Measurements from ENCODE around the gene BAD. TPM values are rescaled to one million over a fixed set of nuclear protein-coding genes. Genes with fewer than 3 reads are reported as not detected.

The BAD gene
- total RNA-seq, 1 experiment from 2014 or later, result 50.5 TPM

DNA sequence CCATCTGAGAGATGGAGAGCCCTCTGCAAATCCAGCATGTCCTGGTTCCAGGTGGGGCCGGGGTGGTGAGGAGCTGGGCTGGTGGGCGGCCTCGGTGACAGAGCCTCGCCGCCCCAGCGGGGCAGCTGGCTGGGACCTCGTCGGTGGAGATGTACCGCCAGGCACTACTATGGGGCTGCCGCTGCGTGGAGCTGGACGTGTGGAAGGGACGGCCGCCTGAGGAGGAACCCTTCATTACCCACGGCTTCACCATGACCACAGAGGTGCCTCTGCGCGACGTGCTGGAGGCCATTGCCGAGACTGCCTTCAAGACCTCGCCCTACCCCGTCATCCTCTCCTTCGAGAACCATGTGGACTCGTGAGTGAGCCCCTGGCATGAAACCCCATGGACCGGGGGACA, 26.1 kb downstream of the BAD start:
- Mint-ChIP-seq H3K36me3 (ENCODE audit: insufficient read depth, unreplicated experiment) (peaks cover 49% of the 10 kb centered on the region), H3K27me3 (ENCODE audit: insufficient read depth, unreplicated experiment) (no peaks in the 10 kb centered on the region), H3K4me1 (ENCODE audit: low read depth, unreplicated experiment) (peaks cover 8% of the 10 kb centered on the region), H3K4me3 (ENCODE audit: unreplicated experiment) (no peak overlapping the region), H3K9me3 (ENCODE audit: unreplicated experiment) (no peaks in the 10 kb centered on the region), H3K27ac (ENCODE audit: unreplicated experiment) (no peak overlapping the region)
- intact Hi-C loops (cut with micrococcal nuclease; ENCODE audit: unreplicated experiment), result no loop called here
- no peaks in the 10 kb centered on the region for H3K4me1 ChIP-seq
- TF ChIP-seq, protein P1, sequence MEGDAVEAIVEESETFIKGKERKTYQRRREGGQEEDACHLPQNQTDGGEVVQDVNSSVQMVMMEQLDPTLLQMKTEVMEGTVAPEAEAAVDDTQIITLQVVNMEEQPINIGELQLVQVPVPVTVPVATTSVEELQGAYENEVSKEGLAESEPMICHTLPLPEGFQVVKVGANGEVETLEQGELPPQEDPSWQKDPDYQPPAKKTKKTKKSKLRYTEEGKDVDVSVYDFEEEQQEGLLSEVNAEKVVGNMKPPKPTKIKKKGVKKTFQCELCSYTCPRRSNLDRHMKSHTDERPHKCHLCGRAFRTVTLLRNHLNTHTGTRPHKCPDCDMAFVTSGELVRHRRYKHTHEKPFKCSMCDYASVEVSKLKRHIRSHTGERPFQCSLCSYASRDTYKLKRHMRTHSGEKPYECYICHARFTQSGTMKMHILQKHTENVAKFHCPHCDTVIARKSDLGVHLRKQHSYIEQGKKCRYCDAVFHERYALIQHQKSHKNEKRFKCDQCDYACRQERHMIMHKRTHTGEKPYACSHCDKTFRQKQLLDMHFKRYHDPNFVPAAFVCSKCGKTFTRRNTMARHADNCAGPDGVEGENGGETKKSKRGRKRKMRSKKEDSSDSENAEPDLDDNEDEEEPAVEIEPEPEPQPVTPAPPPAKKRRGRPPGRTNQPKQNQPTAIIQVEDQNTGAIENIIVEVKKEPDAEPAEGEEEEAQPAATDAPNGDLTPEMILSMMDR (IDR thresholded peaks at IDR 0.05; ENCODE audit: insufficient read depth in 1 of 2, low read depth in 1 of 2, low read length in 1 of 2, severe bottlenecking in 1 of 2, unreplicated experiment in 1 of 2), result no peak
- DNase-seq, result no peak
- no peaks in the 10 kb centered on the region for H3K9me3 ChIP-seq
- peaks cover 4% of the 10 kb centered on the region for H3K36me3 ChIP-seq (ENCODE audit: control insufficient read depth, insufficient read depth, low read length)
- ChIA-PET CTCF (no interaction called here), POLR2A (no interaction called here)
- H3K4me3 ChIP-seq (ENCODE audit: low read depth, low read length), result no peak overlapping the region
- H3K27me3 ChIP-seq (replicated peaks; ENCODE audit: control insufficient read depth, insufficient read depth, low read length), result no peaks in the 10 kb centered on the region
- BruUV-seq (replicated peaks), result no TSS peak

DNA sequence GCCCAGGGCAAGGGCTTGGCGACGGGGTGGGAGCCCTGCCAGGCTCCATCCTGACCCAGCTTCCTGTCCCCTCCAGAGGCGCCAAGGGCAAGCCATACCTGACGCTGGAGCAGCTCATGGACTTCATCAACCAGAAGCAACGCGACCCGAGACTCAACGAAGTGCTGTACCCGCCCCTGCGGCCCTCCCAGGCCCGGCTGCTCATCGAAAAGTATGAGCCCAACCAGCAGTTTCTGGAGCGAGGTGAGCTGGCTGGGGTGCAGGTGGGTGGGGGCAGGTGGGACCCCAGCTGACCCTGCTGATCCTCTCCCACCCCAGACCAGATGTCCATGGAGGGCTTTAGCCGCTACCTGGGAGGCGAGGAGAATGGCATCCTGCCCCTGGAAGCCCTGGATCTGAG, 28.2 kb downstream of the BAD start:
- Mint-ChIP-seq H3K9me3 (ENCODE audit: unreplicated experiment) (no peaks in the 10 kb centered on the region), H3K4me1 (ENCODE audit: low read depth, unreplicated experiment) (peaks cover 8% of the 10 kb centered on the region), H3K4me3 (ENCODE audit: unreplicated experiment) (no peak overlapping the region), H3K36me3 (ENCODE audit: insufficient read depth, unreplicated experiment) (peaks cover 47% of the 10 kb centered on the region), H3K27ac (ENCODE audit: unreplicated experiment) (no peak overlapping the region), H3K27me3 (ENCODE audit: insufficient read depth, unreplicated experiment) (no peaks in the 10 kb centered on the region)
- POLR2A ChIA-PET, result no interaction called here
- H3K4me3 ChIP-seq (ENCODE audit: low read depth, low read length), result no peak overlapping the region
- BruUV-seq (replicated peaks), result no TSS peak
- no peaks in the 10 kb centered on the region for H3K27me3 ChIP-seq (replicated peaks; ENCODE audit: control insufficient read depth, insufficient read depth, low read length)
- peaks cover 3% of the 10 kb centered on the region; the same call in 1 of the 2 replicates for H3K4me1 ChIP-seq
- CTCF ChIA-PET, result no interaction called here
- no peaks in the 10 kb centered on the region for H3K9me3 ChIP-seq
- intact Hi-C loops (cut with micrococcal nuclease; ENCODE audit: unreplicated experiment), result no loop called here
- DNase-seq, result no peak
- H3K36me3 ChIP-seq (ENCODE audit: control insufficient read depth, insufficient read depth, low read length), result peaks cover 4% of the 10 kb centered on the region
- TF ChIP-seq, protein P1 (IDR thresholded peaks at IDR 0.05; ENCODE audit: insufficient read depth in 1 of 2, low read depth in 1 of 2, low read length in 1 of 2, severe bottlenecking in 1 of 2, unreplicated experiment in 1 of 2), result no peak

DNA sequence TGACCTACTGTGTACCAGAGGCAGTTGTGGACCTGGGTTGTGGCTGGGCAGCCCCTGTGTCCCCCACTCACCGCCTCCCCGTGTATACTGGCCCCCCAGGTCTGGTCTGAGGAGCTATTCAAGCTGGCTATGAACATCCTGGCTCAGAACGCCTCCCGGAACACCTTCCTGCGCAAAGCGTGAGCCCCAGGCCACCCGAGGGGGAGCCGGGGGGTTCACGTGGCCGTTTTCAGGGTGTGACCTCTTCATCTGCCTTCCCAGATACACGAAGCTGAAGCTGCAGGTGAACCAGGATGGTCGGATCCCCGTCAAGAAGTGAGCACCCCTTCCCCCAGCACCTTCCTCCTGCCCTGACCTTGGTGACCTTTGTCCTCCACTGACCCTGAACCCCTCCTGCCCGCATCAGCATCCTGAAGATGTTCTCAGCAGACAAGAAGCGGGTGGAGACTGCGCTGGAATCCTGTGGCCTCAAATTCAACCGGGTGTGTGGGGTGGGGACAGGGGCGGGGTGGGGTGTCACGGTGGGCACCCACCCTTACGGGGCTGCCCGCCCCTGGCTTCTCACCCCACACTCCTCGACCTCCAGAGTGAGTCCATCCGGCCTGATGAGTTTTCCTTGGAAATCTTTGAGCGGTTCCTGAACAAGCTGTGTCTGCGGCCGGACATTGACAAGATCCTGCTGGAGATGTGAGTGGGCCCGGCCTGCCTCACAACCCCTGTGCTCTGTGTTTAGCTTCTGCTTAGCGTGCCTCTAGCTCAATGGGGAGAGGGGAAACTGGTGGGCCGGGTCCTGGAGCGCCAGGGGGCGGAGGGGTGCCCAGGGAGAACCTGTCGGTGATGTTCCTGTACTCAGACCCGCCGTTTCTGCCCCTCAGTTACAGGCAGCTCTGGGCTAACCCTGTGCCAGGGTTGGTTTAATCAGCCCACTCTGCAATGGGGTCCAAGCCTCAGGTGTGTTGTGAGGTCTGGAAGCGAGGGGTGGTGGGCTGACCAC, 29.0 kb downstream of the BAD start:
- Mint-ChIP-seq H3K36me3 (ENCODE audit: insufficient read depth, unreplicated experiment) (peaks cover 41% of the 10 kb centered on the region), H3K27ac (ENCODE audit: unreplicated experiment) (no peak overlapping the region), H3K4me3 (ENCODE audit: unreplicated experiment) (no peak overlapping the region), H3K27me3 (ENCODE audit: insufficient read depth, unreplicated experiment) (no peaks in the 10 kb centered on the region), H3K4me1 (ENCODE audit: low read depth, unreplicated experiment) (peaks cover 8% of the 10 kb centered on the region), H3K9me3 (ENCODE audit: unreplicated experiment) (no peaks in the 10 kb centered on the region)
- H3K9me3 ChIP-seq, result no peaks in the 10 kb centered on the region
- H3K4me1 ChIP-seq, result peaks cover 7% of the 10 kb centered on the region
- DNase-seq, result no peak
- intact Hi-C loops (cut with micrococcal nuclease; ENCODE audit: unreplicated experiment), result no loop called here
- TF ChIP-seq, protein P1 (IDR thresholded peaks at IDR 0.05; ENCODE audit: insufficient read depth in 1 of 2, low read depth in 1 of 2, low read length in 1 of 2, severe bottlenecking in 1 of 2, unreplicated experiment in 1 of 2), result no peak
- H3K27me3 ChIP-seq (replicated peaks; ENCODE audit: control insufficient read depth, insufficient read depth, low read length), result no peaks in the 10 kb centered on the region
- H3K36me3 ChIP-seq (ENCODE audit: control insufficient read depth, insufficient read depth, low read length), result peaks cover 4% of the 10 kb centered on the region
- POLR2A ChIA-PET, result no interaction called here
- no peak overlapping the region for H3K4me3 ChIP-seq (ENCODE audit: low read depth, low read length)
- CTCF ChIA-PET, result no interaction called here
- no TSS peak for BruUV-seq (replicated peaks)

Data from Caco-2 (cell line).